GM19438 (cell line): ENCODE data around the gene ZDHHC8.

ENCODE experiments used
- ATAC-seq: cut with Tn5 transposase; IDR thresholded peaks from one replicate; pipeline ENCODE4 v1.9.1; 2021; ENCODE audit warnings: low read depth; ENCODE audit not compliant: unreplicated experiment

Gene ZDHHC8

DNA sequence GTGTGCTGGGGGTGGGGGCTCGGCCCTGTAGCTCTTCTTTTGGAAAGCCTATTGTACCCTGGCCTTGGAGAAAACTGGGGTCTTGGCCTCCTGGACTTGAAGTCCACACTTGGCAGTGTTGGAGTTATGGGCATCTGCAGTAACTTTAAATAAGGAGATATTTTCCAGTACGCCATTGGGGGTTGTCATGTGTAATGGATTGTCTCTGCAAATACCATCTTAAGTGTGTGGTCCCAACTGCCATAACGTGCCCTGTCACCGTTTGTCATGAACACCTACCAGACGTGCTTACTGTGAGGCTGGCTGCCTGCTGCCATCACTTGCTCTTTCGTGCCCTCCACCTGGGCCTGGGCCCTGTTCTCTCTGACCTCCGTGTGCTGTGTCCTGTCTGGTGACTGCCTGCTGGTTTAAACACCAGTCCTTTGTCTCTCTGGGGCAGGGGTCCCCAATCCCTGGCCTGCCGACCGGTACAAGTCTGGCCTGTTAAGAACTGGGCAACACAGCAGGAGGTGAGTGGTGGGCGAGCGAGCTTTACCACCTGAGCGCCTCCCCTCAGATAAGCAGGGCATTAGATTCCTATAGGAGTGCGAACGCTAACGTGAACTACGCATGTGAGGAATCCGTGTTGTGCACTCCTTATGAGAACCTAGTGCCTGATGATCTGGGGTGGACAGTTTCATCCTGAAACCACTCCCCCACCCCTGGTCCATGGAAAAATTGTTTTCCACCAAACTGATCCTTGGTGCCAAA is 3.6 kb upstream of the ZDHHC8 start:
- no peak for ATAC-seq

DNA sequence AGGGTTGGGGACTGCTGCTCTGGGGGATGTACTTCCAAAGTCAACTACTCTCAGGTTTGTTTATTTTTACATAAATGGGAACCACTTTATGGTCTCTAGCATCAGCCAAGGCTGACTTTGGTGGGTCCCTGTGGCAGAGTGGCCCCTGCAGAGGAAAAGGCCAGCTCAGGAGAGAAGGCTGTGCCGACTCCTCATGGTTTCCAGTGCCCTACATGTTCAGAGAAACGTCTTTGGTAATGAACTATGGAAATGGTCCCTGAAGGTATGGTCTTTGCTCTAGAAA is 3.0 kb upstream of the ZDHHC8 start:
- ATAC-seq = no peak

DNA sequence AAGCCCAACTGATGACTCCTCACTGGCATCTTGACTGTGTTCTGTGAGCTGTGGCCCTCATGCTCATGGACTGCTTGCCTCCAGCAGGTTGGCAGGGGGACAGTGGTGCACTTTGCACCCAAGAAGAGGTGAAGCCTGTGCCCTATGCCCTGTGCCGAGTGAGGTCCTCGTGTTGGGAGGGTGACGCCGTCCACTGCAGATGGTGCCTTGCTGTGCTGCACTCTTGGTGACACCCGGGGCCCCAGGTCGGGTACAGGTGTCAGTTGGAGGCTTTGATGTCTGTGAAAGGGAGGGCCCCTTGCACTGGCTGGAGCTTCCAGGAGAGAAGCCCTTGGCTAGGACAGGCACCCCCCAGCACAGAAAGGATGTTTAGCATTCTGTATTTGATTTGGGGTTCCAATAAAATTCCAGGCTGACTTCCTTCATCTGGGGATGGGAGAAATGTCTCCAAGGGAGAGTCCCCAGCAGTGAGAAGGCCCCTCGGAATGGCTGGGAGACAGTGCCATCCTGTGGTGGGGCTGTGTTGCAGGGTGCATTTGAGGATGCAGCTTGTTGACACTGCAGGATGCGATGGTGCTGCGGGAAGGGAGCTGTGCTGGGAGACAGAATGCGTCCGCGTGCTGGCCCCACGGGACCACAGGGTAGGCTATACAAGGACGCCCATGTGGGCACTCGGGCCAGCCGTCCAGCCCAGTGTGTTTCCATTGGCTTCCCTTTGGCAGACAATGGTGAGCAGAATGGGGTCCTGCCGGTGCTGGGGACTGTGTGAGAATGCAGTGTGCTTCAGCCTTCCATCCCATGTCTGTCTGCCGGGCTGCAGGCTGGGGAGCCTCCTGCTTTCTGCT is 2.5 kb upstream of the ZDHHC8 start:
- no peak for ATAC-seq

DNA sequence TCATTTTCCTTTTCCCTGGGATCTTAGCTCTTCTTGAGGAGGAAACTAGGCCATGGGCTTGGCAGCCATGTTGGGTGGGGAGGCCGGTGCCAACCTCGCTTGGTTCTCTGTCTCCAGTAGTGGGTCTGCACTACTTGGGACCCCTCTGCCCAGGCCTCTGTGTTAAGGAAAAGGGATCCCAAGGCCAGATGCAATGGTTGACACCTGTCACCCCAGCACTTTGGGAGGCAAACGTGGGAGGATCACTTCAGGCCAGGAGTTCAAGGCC is 1.9 kb upstream of the ZDHHC8 start:
- ATAC-seq = no peak

DNA sequence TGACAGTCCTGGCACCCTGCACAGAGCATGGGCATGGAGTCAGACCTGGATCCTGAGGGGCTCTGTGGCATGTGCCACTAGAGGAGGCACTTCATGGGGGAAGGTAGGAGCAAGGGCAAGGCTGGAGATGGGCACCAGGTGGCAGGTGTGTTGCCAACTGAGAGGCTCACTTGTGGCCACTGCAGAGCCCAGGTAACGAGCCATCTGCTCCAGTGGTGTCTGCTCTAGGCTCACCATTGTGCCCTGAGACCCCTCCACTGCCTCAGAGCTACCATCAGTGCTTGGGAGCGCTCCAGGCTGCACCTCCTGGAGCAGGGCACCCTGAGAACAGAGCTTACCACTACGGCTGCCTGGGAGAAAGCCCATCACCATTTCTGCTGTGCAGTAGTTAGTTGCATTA is 1.3 kb upstream of the ZDHHC8 start:
- ATAC-seq = no peak

DNA sequence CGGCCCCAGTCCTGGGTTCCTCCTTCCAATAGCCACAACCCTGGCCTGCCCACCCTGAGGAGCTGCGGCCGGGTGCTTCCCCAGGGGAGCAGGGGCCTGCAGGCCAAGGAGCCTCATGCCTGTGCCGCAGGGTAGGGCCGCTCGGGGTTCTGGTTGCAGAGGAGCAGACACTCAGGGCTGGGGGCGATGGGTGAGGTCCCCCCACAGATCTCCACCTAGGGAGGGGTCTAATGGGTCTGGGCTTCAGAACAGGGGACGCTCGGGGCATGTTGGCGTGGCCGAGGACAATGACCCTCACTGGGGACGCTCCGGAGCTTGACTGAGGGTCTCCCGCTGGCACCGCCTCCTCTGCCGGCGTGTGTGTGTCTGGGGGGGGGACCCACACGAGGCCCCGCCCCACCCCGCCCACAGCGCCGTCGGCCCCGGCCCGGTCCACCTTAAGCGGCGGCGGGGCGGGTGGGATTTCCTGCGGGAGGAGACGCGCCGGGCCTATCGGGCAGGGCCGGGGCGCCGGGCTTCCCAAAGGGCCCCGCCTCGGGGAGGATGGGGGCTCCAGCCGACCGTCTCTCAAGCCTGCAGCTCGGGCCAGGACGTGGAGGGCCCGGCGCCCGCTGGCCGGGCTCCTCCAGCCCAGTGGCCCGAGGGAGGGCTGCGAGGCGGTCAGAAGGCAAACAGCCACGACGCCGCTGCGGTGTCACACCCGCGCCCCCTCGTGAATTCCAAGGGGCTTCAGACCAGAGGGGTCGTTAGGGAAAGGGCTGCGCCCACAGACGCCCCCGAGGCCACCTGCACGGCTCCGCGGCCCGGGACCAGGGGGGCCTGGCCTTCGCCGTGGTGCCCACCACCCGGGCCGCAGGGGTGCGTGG is 640 bp upstream of the ZDHHC8 start:
- peak; percentile 60 for ATAC-seq

DNA sequence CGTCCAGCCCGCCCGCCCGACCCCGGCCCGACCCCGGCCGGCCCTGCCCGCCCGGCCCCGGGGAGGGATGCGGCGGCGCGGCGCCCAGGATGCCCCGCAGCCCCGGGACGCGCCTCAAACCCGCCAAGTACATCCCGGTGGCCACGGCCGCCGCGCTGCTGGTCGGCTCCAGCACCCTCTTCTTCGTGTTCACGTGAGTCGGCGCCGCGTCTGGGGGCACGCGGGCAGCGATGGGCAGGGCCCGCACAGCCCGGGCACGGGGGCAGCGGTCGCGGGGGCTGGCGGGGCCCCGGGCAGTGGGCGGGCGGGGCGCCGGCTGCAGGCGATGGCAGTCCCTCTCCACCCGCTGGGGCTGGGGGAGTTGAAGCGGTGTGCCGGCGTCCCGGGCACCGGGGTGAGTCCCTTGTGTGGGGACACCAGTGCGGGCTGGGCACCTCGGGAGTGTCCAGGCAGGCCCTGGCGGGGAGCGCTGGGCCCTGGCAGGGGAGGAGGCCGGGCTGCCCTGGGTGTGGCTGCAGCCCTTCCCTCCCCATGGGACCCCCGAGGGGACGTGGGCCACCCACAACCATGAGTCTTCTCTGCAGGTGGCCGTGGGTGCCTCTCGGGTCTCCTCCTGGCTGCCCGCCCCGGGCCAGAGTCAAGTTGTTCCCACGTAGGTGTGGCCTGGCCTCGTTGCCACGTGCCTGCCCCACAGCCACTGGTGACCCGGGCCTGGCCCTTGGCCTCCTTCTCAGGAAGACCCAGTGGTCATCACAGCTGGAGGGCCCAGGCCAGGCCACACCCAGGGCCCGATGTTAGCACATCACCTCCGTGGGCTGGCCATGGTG is 468 bp downstream of the ZDHHC8 start:
- ATAC-seq = no peak

DNA sequence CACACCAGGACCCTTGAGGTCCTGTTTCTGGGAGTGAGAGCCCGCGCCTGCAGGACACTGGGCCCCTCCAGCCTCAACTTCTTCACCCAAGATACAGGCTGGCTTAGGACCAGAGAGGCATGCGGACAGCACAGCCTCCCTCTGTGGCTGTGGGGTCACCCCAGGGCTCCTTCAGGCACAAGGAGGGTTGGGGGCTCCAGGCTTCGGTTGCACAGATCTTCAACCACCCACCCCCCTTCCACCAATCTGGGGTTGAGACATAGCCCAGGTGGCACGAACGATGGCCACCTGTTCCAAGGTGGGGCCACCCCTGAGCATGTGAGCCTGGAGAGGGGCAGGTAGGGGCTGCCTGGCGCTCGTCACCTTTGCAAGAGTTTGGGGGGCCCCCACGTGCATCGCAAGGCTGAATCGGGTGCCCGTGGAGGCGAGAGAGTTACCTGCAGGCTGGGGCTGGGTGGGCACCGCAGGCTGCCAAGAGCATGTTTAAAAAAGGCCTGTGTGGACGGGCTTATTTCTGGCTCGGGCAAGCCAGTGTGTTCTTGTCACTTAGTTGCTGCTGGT is 1.2 kb downstream of the ZDHHC8 start:
- no peak for ATAC-seq

DNA sequence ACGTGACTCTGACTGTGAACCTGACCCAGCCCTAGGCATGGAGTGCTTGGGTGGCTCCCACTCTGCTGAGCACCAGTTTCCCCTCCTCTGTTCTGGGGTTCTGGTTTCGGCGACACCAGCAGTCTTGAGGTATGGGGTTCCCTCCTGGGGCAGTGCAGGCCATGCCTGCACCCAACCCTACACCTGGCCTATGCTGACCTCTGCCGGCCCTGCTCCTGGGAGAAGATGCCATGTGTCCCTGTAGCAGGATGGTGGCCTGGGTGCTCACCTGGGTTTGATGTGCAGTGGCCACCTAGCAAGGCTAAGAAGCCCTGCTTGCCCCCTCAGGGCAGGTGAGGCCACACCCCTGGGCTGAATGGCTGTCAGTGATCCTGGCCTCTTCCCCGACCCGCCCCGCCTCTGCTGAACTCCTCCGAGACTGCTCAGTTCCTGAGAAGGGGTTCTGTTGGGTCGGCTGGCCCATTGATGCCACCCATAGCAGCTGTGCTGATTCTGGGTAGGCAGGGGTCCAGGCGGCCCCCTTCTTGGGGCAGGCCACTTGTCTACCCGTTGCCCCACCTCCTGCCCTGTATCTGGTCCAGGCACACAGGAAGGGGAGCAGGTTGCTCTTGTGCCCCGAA is 2.4 kb downstream of the ZDHHC8 start:
- no peak for ATAC-seq

DNA sequence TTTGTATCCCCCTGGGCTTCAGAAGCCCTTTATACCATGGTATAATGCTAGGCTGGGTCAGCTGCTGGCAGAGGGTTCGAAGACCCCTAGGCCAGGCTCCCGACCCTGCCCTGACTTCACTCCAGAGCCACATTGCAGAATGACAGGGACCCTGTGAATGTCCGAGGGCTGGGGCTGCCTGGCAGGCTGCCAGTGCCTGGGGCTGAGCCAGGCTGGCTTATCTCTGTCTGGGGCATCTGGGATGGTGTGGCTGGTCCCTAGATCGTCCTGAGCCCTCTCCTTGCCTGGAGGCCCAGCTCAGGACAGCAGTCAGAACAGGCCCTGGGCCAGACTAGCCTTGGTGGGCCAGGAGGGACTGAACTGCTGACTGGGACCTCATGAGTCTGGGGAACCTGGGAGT is 3.7 kb downstream of the ZDHHC8 start:
- no peak for ATAC-seq

DNA sequence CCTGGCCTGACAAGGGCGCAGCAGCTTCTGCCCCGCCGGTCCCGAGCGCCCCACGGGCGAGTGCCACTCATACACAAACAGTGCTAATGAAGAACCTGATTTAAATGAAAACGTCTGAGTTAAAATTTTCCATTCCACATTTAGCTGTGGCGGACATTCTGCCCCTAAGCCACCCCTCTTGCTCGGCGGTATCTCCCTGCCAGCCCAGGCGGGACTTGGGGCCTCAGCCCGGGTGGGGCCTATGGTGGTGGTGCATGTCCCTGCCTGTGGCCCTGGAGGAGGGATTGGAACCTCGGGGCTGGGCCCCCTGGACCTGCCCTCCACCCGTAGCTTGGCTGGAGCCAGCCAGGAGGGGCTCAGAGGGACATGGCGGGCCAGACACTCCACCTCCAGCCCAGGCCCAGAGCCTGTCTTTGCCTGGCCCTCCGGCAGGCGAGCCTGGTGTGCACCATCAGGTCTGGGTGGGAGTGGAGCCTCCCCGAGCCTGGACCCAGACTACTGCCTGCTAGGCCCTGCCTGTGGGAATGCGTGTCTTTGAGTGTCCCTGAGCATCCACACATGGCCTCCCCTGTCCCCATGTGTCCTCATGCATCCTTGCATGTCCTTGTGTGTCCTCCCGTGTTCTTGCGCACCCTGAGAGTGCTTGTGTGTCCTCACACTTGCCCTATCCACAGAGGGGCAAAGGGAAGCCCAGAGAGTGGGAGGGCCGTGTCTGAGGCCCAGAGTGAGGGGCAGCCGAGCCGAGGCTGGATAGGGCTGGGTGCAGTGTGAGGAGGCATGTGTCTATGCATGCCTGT is 4.4 kb downstream of the ZDHHC8 start:
- no peak for ATAC-seq

DNA sequence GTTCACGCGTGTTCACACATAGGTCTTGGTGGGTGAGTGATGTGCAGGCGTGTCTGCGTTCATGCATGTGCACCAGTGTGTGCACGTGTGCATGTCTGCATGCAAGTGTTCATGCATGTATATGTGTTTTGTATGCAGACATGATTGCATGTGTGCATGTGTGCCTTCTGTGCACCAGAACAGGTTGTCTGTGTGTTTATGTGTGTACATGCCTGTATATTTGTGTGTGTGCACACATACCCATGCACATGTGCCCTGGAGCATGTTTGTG is 4.9 kb downstream of the ZDHHC8 start:
- ATAC-seq = no peak

DNA sequence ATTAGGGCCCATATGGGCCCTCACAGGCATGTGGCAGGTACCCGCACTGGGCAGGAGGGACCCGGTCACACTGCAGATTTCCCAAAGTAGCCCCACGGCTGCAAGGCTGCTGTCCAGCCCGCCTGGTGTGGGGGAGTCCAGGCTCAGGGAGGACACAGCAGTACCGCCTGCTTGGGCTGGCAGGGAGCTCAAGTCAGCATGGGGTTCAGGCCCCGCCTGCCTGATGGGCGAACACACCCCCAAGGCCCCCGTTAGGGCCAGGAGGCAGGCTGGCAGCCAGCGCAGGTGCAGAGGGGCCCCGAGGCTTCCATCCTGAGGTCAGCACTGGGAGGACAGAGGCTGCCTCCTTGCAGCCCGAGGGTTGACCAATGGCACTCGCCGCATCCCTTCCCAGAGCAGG is 5.5 kb downstream of the ZDHHC8 start:
- no peak for ATAC-seq

DNA sequence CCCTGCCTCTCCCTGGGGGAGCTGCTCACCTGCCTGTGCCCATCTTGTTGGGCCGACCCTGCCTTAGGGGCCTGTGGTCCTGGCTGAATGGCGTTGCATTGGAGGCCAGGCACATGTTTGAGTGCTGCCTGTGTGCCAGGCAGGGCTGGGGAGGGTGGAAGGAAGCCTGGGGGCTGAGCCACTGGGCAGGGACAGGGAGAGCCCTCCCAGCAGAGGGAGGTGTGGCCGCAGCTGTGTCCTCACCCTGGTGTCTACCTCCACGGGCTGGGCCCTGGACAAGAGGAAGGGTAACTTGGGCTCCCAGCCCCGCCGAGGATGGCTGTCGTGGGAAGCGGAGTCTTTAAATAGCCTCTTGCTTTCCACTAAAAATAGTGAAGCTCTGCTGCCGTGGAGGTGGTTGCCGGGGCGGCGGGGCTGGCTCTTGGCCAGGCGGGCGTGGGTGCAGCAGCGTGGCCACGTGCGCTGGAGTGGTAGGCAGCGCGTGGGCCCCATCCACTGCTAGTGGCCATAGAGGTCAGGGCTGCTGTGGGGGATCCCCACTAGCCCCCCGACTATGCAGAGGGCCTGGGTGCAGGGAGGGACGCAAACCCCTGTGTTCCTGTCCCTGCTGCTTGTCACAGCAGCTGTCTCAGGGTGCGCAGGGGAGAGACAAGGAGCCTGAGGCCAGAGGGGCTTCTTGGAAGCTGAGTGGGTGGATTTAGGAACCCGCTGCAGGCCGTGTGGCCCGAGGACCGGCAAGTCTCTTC is 6.2 kb downstream of the ZDHHC8 start:
- ATAC-seq = no peak

DNA sequence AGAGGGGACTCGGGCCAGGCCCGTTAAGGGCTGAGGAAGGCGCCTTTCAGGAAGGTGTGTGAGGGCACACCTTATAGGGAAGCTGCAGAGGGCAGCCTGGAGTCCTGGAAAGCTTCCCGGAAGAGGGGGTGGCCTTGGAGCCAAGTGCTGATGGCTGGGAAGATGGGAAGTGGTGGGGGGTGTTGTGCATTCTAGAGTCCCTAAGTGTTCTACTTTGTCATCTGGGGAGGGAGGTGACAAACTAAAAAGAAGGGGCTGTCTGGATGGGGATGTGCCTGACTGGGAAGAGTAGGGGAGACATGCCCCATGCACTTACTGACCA is 6.8 kb downstream of the ZDHHC8 start:
- no peak for ATAC-seq

DNA sequence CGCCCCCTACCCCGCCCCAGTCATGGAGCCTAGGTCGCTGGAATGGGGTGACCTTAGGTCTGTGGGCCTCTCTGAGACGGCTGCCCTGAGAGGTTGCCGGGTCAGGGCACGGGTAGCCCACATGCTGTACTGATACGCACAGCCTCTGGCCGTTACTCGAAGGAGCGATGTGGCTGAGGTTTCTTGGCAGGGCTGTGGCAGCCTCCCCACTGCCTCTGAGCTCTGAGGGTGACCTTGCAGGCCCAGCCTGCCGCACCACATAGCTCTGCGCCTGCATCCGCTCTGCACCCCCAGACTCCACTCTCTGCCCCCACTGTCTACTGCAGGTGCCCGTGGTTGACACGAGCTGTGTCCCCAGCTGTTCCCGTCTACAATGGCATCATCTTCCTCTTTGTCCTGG is 7.3 kb downstream of the ZDHHC8 start:
- ATAC-seq = no peak

DNA sequence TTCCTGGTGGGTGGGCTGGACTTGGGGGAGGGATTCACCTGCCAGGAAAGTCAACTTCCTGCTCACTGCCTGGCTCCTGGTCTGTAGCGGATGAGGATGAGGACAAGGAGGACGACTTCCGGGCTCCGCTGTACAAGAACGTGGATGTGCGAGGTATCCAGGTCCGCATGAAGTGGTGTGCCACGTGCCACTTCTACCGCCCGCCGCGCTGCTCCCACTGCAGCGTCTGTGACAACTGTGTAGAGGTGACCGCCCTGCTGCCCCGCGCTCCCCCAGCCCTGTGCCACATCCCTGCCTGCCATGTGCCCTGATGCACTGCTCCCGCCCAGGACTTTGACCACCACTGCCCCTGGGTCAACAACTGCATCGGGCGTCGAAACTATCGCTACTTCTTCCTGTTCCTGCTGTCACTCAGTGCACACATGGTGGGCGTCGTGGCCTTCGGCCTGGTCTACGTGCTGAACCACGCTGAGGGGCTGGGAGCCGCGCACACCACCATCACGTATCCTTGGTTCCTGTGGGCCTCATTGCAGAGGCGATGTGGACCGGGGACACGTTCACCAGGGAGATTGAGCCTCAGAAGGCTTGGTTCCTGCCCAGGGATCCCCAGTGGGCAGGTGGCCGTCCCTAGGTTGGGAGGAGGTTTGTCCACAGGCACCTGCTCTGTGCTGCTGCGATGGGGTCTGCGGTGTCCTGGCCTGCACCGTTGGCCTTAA is 7.9 kb downstream of the ZDHHC8 start:
- no peak for ATAC-seq

DNA sequence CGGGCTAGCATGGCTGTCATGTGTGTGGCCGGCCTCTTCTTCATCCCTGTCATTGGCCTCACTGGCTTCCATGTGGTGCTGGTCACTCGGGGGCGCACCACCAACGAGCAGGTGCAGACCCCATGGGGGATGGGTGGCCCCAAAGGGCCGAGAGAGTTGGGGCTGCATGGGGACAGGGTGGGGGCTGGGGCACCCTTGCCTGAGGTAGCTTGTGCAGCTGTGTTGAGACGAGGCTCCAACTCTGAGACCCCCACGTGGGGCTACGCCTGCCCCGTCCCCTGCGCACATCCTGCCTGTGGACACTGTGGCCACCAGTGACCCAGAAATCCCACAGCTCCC is 8.5 kb downstream of the ZDHHC8 start:
- ATAC-seq = no peak
